Trophoblast cell (in vitro differentiated cells and primary cell): ENCODE measurements around the gene ARMC5.

ENCODE experiments used
- DNase-seq, 2 donors: peaks; one replicate each; pipeline ENCODE4 v3.0.0-alpha.2; 2016
- H2AFZ ChIP-seq: 2 replicates; pipeline ENCODE4 v1.6.1; 2013; ENCODE audit warnings: low read length, moderate library complexity, mild to moderate bottlenecking; ENCODE audit not compliant: insufficient read depth, poor library complexity
- H2AK5ac ChIP-seq: 2 replicates; pipeline ENCODE4 v1.6.1; 2013; ENCODE audit warnings: mild to moderate bottlenecking, low read length
- H2BK120ac ChIP-seq: 2 replicates; pipeline ENCODE4 v1.6.1; 2013; ENCODE audit warnings: low read length, mild to moderate bottlenecking, moderate library complexity; ENCODE audit not compliant: insufficient read depth, poor library complexity
- H2BK12ac ChIP-seq: 2 replicates; pipeline ENCODE4 v1.6.1; 2013; ENCODE audit warnings: mild to moderate bottlenecking, low read length, moderate library complexity
- H2BK5ac ChIP-seq: 2 replicates; pipeline ENCODE4 v1.6.1; 2013; ENCODE audit warnings: low read length, low read depth, moderate library complexity, mild to moderate bottlenecking; ENCODE audit not compliant: poor library complexity
- H3K14ac ChIP-seq: 2 replicates; pipeline ENCODE4 v1.6.1; 2013; ENCODE audit warnings: mild to moderate bottlenecking, low read length
- H3K18ac ChIP-seq: 2 replicates; pipeline ENCODE4 v1.6.1; 2013; ENCODE audit warnings: mild to moderate bottlenecking, low read length
- H3K23ac ChIP-seq: 2 replicates; pipeline ENCODE4 v1.6.1; 2013; ENCODE audit warnings: low read length
- H3K27ac ChIP-seq: 2 replicates; pipeline ENCODE4 v1.5.1; 2013; ENCODE audit warnings: low read depth, mild to moderate bottlenecking, inconsistent platforms, low read length, moderate library complexity
- H3K27me3 ChIP-seq: 2 replicates; pipeline ENCODE4 v1.6.1; 2013; ENCODE audit warnings: inconsistent platforms, mild to moderate bottlenecking, low read length, moderate library complexity; ENCODE audit not compliant: insufficient read depth
- H3K36me3 ChIP-seq, 2 experiments: 1 replicate in 1 of 2; 2 replicates in 1 of 2; pipeline ENCODE4 v1.6.1; 2013; ENCODE audit warnings: low read length in 2 of 2, mild to moderate bottlenecking in 2 of 2, moderate library complexity in 1 of 2; ENCODE audit not compliant: insufficient read depth in 2 of 2, control insufficient read depth in 1 of 2
- H3K4ac ChIP-seq: 2 replicates; pipeline ENCODE4 v1.6.1; 2013; ENCODE audit warnings: low read depth, mild to moderate bottlenecking, low read length, moderate library complexity
- H3K4me1 ChIP-seq, 2 experiments: 1 replicate in 1 of 2; 2 replicates in 1 of 2; pipeline ENCODE4 v1.6.1; 2013; ENCODE audit warnings: low read length in 2 of 2, mild to moderate bottlenecking in 2 of 2, moderate library complexity in 1 of 2; ENCODE audit not compliant: insufficient read depth in 2 of 2, control insufficient read depth in 1 of 2
- H3K4me2 ChIP-seq: 2 replicates; pipeline ENCODE4 v1.6.1; 2013; ENCODE audit warnings: inconsistent platforms, mild to moderate bottlenecking, low read length, moderate library complexity
- H3K4me3 ChIP-seq: 2 replicates; pipeline ENCODE4 v1.5.1; 2013; ENCODE audit warnings: mild to moderate bottlenecking, low read depth, low read length, inconsistent platforms
- H3K79me1 ChIP-seq: one replicate; pipeline ENCODE4 v1.6.1; 2013; ENCODE audit warnings: low read length
- H3K79me2 ChIP-seq: 2 replicates; pipeline ENCODE4 v1.6.1; 2013; ENCODE audit warnings: low read length, mild to moderate bottlenecking; ENCODE audit not compliant: control insufficient read depth, insufficient read depth, poor library complexity
- H3K9ac ChIP-seq: 2 replicates; pipeline ENCODE4 v1.6.1; 2013; ENCODE audit warnings: mild to moderate bottlenecking, low read length
- H3K9me3 ChIP-seq: 2 replicates; pipeline ENCODE4 v1.6.1; 2013; ENCODE audit warnings: low read depth, mild to moderate bottlenecking, control low read depth, inconsistent platforms, low read length; ENCODE audit not compliant: insufficient read depth
- H4K12ac ChIP-seq: 2 replicates; pipeline ENCODE4 v1.6.1; 2013; ENCODE audit warnings: low read depth, mild to moderate bottlenecking, low read length, moderate library complexity
- H4K8ac ChIP-seq: 2 replicates; pipeline ENCODE4 v1.6.1; 2013; ENCODE audit warnings: low read depth, mild to moderate bottlenecking, low read length, moderate library complexity
- H4K91ac ChIP-seq: one replicate; pipeline ENCODE4 v1.6.1; 2013; ENCODE audit warnings: low read depth, mild to moderate bottlenecking, low read length, moderate library complexity
- WGBS: extraction: QIAGEN DNeasy Blood & Tissue Kit; methylation state at CpG from one replicate; pipeline ENCODE4 v1.1.7; 2013; ENCODE audit warnings: missing lambda C conversion rate; ENCODE audit not compliant: insufficient read length, insufficient coverage; ENCODE audit errors: extremely low coverage; 5-methylcytosine and 5-hydroxymethylcytosine counted together

Gene ARMC5

DNA sequence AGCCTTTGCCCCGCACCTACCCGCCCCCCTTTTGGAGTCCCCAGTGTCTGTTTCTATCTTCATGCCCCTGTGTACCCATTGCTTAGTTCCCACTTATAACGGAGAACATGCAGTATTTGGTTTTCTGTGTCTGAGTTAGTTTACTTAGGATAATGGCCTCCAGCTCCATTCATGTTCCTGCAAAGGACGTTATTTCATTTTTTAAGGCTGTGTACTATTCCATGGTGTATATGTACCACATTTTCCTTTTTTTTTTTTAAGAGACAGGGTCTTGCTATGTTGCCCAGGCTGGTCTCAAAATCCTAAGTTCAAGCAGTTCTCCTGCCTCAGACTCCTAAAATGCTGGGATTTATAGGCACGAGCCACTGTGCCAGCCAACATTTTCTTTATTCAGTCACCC lies 8.6 kb downstream of the ARMC5 start:
- no peak for DNase-seq
- no CpG with 5 or more reads among the region's 5 CpGs for WGBS
- peaks cover 10% of the 10 kb centered on the region for H3K79me2 ChIP-seq
- H2BK12ac ChIP-seq: no peak overlapping the region
- H4K8ac ChIP-seq: no peak overlapping the region
- no peak overlapping the region for H3K23ac ChIP-seq
- no peak overlapping the region for H2AFZ ChIP-seq
- H4K12ac ChIP-seq: no peak overlapping the region
- peaks cover 5% of the 10 kb centered on the region for H3K9me3 ChIP-seq
- peaks cover 9 to 11% of the 10 kb centered on the region in 2 experiments for H3K4me1 ChIP-seq
- no peak overlapping the region for H2BK120ac ChIP-seq
- H3K4me3 ChIP-seq: no peak overlapping the region
- no peak overlapping the region for H3K27ac ChIP-seq
- H3K4ac ChIP-seq: no peak overlapping the region
- peaks cover 14% of the 10 kb centered on the region for H3K79me1 ChIP-seq
- no peaks in the 10 kb centered on the region for H3K27me3 ChIP-seq
- no peak overlapping the region for H2AK5ac ChIP-seq
- H2BK5ac ChIP-seq: no peak overlapping the region
- no peak overlapping the region for H3K14ac ChIP-seq
- no peak overlapping the region for H3K18ac ChIP-seq
- no peak overlapping the region for H4K91ac ChIP-seq
- H3K4me2 ChIP-seq: no peak overlapping the region
- no peak overlapping the region for H3K9ac ChIP-seq
- H3K36me3 ChIP-seq: peaks cover 18 to 28% of the 10 kb centered on the region in 2 experiments

- Histone ChIP-seq H2BK12ac (no peak overlapping the region), H4K91ac (no peak overlapping the region), H3K36me3 (peaks cover 19 to 25% of the 10 kb centered on the region in 2 experiments), H4K8ac (no peak overlapping the region), H3K27me3 (peaks cover 4% of the 10 kb centered on the region), H3K4me2 (no peak overlapping the region), H3K9ac (no peak overlapping the region), H3K14ac (no peak overlapping the region), H2BK120ac (no peak overlapping the region), H3K4ac (no peak overlapping the region), H3K18ac (no peak overlapping the region), H4K12ac (no peak overlapping the region), H3K9me3 (peaks cover 6% of the 10 kb centered on the region), H2AFZ (no peak overlapping the region), H3K79me1 (peaks cover 14% of the 10 kb centered on the region), H3K79me2 (peaks cover 10% of the 10 kb centered on the region), H3K4me1 (peaks cover 9 to 12% of the 10 kb centered on the region in 2 experiments), H2AK5ac (no peak overlapping the region), H3K23ac (no peak overlapping the region), H3K4me3 (no peak overlapping the region), H3K27ac (no peak overlapping the region), H2BK5ac (no peak overlapping the region)
- no peak for DNase-seq
- no CpG with 5 or more reads among the region's 3 CpGs for WGBS
These were observed 11.3 kb downstream of the ARMC5 start for GRCh38 chr16:31470615-31471014.

- H3K14ac ChIP-seq: peak overlapping the region; percentile 15
- no peak overlapping the region for H2AK5ac ChIP-seq
- no peak overlapping the region for H2BK5ac ChIP-seq
- no CpG with 5 or more reads among the region's 15 CpGs for WGBS
- H3K79me2 ChIP-seq: peaks cover 10% of the 10 kb centered on the region
- H4K8ac ChIP-seq: peak overlapping the region; percentile 85
- H3K27me3 ChIP-seq: peaks cover 6% of the 10 kb centered on the region
- H3K23ac ChIP-seq: no peak overlapping the region
- H3K4ac ChIP-seq: peak overlapping the region; percentile 6
- DNase-seq: no peak
- peak overlapping the region; percentile 5 for H4K12ac ChIP-seq
- no peak overlapping the region for H3K18ac ChIP-seq
- no peak overlapping the region for H3K27ac ChIP-seq
- peaks cover 14% of the 10 kb centered on the region for H3K79me1 ChIP-seq
- peak overlapping the region; percentile 64 for H4K91ac ChIP-seq
- peaks cover 3% of the 10 kb centered on the region for H3K9me3 ChIP-seq
- H2AFZ ChIP-seq: no peak overlapping the region
- H3K9ac ChIP-seq: peak overlapping the region; percentile 63
- peaks cover 16 to 18% of the 10 kb centered on the region in 2 experiments for H3K36me3 ChIP-seq
- H2BK120ac ChIP-seq: no peak overlapping the region
- H2BK12ac ChIP-seq: no peak overlapping the region
- H3K4me3 ChIP-seq: peak overlapping the region; percentile 60
- peaks cover 12 to 14% of the 10 kb centered on the region in 2 experiments for H3K4me1 ChIP-seq
- peak overlapping the region; percentile 51 for H3K4me2 ChIP-seq
These were observed 12.1 kb downstream of the ARMC5 start for GRCh38 chr16:31471241-31471874.

DNA sequence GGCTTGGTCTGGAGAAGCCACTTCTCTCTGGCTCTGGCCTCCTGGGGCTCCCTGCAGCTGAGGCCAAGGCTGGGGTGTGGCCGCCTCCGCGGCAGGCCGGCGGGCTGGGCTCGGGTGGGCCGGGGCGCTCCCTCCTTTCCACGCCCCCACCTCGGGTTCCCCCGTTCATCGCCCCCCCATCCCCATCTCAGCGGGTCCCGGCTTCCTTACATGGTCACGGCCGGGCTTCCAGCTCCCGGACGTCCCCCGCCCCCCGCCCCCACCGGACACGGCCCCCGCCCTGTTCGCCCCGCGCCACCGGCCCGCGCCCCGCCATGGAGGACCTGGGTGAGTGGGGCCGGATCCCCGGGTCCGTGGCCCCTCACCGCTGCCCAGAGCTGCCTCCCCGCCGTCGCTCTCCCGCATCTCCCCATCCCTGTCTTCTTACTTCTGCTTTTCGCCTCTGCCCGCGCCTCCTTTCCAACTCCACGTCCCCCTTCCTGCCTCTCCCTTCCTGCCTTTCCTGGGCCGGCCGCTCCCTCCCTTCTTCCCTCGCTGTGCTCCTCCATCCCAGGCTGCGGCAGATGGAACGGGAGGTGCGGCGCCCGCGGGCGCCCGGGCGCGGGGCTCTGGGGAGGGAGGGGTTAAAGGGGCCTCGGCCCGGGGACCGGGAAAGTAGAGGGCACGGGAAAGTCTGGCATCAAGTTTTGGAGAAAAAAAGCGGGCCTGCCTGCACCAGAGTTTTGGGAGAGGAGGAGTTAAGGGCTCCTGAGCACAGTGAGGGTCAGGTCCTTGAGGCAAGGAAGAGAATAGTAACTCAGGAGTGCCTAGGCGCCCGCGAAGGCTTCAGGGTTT lies 12.8 kb downstream of the ARMC5 start, which contains the start of gene TGFB1I1:
Gene TGFB1I1, plus strand, starts transcription at position 278 of the 834 bp plus-strand sequence. Its CDS starts 37 bp downstream, at position 315.
- peak within 1 kb of the TSS; percentile 61 for H3K14ac ChIP-seq
- peak within 1 kb of the TSS; percentile 9 for H2AK5ac ChIP-seq
- peak within 1 kb of the TSS; percentile 68 for H2AFZ ChIP-seq
- no peak within 1 kb of the TSS for H3K23ac ChIP-seq
- H3K9ac ChIP-seq: peak within 1 kb of the TSS; percentile 70
- peak within 1 kb of the TSS; percentile 30 for H3K4ac ChIP-seq
- no CpG with 5 or more reads among the region's 63 CpGs for WGBS
- peaks cover 10% of the 10 kb centered on the region for H3K79me2 ChIP-seq
- peak within 1 kb of the TSS; percentile 82 for H3K18ac ChIP-seq
- H3K9me3 ChIP-seq: peaks cover 4% of the 10 kb centered on the region
- peak within 1 kb of the TSS; percentile 27 for H3K27ac ChIP-seq
- peak within 1 kb of the TSS; percentile 87 for H4K8ac ChIP-seq
- peak within 1 kb of the TSS; percentile 57 for H4K12ac ChIP-seq
- peak within 1 kb of the TSS; percentile 59 for H3K4me2 ChIP-seq
- H3K4me3 ChIP-seq: peak within 1 kb of the TSS; percentile 75
- peak within 1 kb of the TSS; percentile 48 for H2BK120ac ChIP-seq
- peak within 1 kb of the TSS; percentile 82 for H4K91ac ChIP-seq
- H2BK12ac ChIP-seq: no peak within 1 kb of the TSS
- peaks cover 15% of the 10 kb centered on the region for H3K79me1 ChIP-seq
- peaks cover 16 to 17% of the 10 kb centered on the region in 2 experiments for H3K4me1 ChIP-seq
- peaks cover 14 to 17% of the 10 kb centered on the region in 2 experiments for H3K36me3 ChIP-seq
- no peak for DNase-seq
- peaks cover 10% of the 10 kb centered on the region for H3K27me3 ChIP-seq
- H2BK5ac ChIP-seq: peak within 1 kb of the TSS; percentile 11
